H9 (cell line): ENCODE results near the gene EPHB6. TPM values are rescaled to one million over a fixed set of nuclear protein-coding genes. Genes with fewer than 3 reads are reported as not detected.
A peak's percentile ranks its signal among the peaks of the same experiment; 100 is the strongest.

Experiments
- DNase-seq: peaks from one replicate; pipeline ENCODE4 v3.0.0-alpha.2; 2017
- H2AFZ ChIP-seq: one replicate; pipeline ENCODE4 v1.6.1; 2013; ENCODE audit warnings: mild to moderate bottlenecking, low read length, control low read depth, moderate library complexity
- H2AK5ac ChIP-seq: 2 replicates; pipeline ENCODE4 v1.6.1; 2013; ENCODE audit warnings: low read length, control low read depth, mixed read lengths; ENCODE audit not compliant: insufficient read length
- H2BK120ac ChIP-seq: one replicate; pipeline ENCODE4 v1.6.1; 2013; ENCODE audit warnings: low read depth, mild to moderate bottlenecking, low read length, control low read depth, inconsistent platforms; ENCODE audit not compliant: poor library complexity, severe bottlenecking
- H2BK12ac ChIP-seq: 2 replicates; pipeline ENCODE4 v1.6.1; 2013; ENCODE audit warnings: low read length, control low read depth, mixed read lengths, low read depth; ENCODE audit not compliant: insufficient read length
- H2BK15ac ChIP-seq: 2 replicates; pipeline ENCODE4 v1.6.1; 2013; ENCODE audit warnings: low read depth, low read length, control low read depth
- H2BK20ac ChIP-seq: one replicate; pipeline ENCODE4 v1.6.1; 2013; ENCODE audit warnings: low read depth, mild to moderate bottlenecking, low read length, control low read depth, inconsistent platforms; ENCODE audit not compliant: poor library complexity, severe bottlenecking
- H2BK5ac ChIP-seq: 2 replicates; pipeline ENCODE4 v1.6.1; 2013; ENCODE audit warnings: low read length, control low read depth, mixed read lengths; ENCODE audit not compliant: insufficient read length
- H3K14ac ChIP-seq: 2 replicates; pipeline ENCODE4 v1.6.1; 2013; ENCODE audit warnings: low read length, control low read depth; ENCODE audit not compliant: insufficient read depth
- H3K18ac ChIP-seq: 2 replicates; pipeline ENCODE4 v1.6.1; 2013; ENCODE audit warnings: low read depth, mild to moderate bottlenecking, mixed read lengths, low read length, control low read depth; ENCODE audit not compliant: insufficient read length
- H3K23ac ChIP-seq: 2 replicates; pipeline ENCODE4 v1.6.1; 2013; ENCODE audit warnings: low read length, control low read depth, mixed read lengths, low read depth; ENCODE audit not compliant: insufficient read length
- H3K23me2 ChIP-seq: 2 replicates; pipeline ENCODE4 v1.6.1; 2013; ENCODE audit warnings: low read depth, mild to moderate bottlenecking, mixed read lengths, low read length, control low read depth; ENCODE audit not compliant: insufficient read length, poor library complexity, severe bottlenecking
- H3K27ac ChIP-seq: 2 replicates; pipeline ENCODE4 v1.5.1; 2013; ENCODE audit warnings: low read length, control low read depth, mixed read lengths, low read depth; ENCODE audit not compliant: insufficient read length
- H3K27me3 ChIP-seq: 2 replicates; pipeline ENCODE4 v1.6.1; 2013; ENCODE audit warnings: low read length, control low read depth, inconsistent platforms; ENCODE audit not compliant: insufficient read depth
- H3K4ac ChIP-seq: 2 replicates; pipeline ENCODE4 v1.6.1; 2013; ENCODE audit warnings: low read depth, mild to moderate bottlenecking, control low read depth, inconsistent platforms, low read length, moderate library complexity
- H3K4me1 ChIP-seq: 2 replicates; pipeline ENCODE4 v1.6.1; 2013; ENCODE audit warnings: low read length, control low read depth, inconsistent platforms; ENCODE audit not compliant: insufficient read depth
- H3K4me2 ChIP-seq: 2 replicates; pipeline ENCODE4 v1.6.1; 2013; ENCODE audit warnings: low read length, control low read depth, mixed read lengths; ENCODE audit not compliant: insufficient read length, insufficient read depth
- H3K56ac ChIP-seq: 2 replicates; pipeline ENCODE4 v1.6.1; 2013; ENCODE audit warnings: low read depth, mild to moderate bottlenecking, mixed read lengths, low read length, control low read depth; ENCODE audit not compliant: insufficient read length
- H3K79me1 ChIP-seq: 2 replicates; pipeline ENCODE4 v1.6.1; 2013; ENCODE audit warnings: low read depth, mild to moderate bottlenecking, moderate library complexity, low read length, control low read depth, inconsistent platforms; ENCODE audit not compliant: insufficient read depth, poor library complexity, severe bottlenecking
- H3K79me2 ChIP-seq: 2 replicates; pipeline ENCODE4 v1.6.1; 2013; ENCODE audit warnings: low read length, control low read depth, inconsistent platforms; ENCODE audit not compliant: insufficient read depth
- H3K9ac ChIP-seq: 2 replicates; pipeline ENCODE4 v1.6.1; 2013; ENCODE audit warnings: low read length, control low read depth, mixed read lengths; ENCODE audit not compliant: insufficient read length; ENCODE audit errors: extremely low read depth
- H3K9me3 ChIP-seq: one replicate; pipeline ENCODE4 v1.6.1; 2013; ENCODE audit warnings: low read depth, low read length, inconsistent platforms; ENCODE audit not compliant: control insufficient read depth
- H3T11ph ChIP-seq: one replicate; pipeline ENCODE4 v1.6.1; 2013; ENCODE audit warnings: mild to moderate bottlenecking, low read length, control low read depth, inconsistent platforms
- H4K20me1 ChIP-seq: one replicate; pipeline ENCODE4 v1.6.1; 2013; ENCODE audit not compliant: control insufficient read depth, insufficient read length, insufficient read depth
- H4K5ac ChIP-seq: 2 replicates; pipeline ENCODE4 v1.6.1; 2013; ENCODE audit warnings: low read depth, mild to moderate bottlenecking, mixed read lengths, low read length, control low read depth; ENCODE audit not compliant: insufficient read length
- H4K8ac ChIP-seq: replicated peaks from 2 replicates; pipeline ENCODE4 v1.6.1; 2013; ENCODE audit warnings: low read length, control low read depth, mixed read lengths, low read depth; ENCODE audit not compliant: insufficient read length
- H4K91ac ChIP-seq: 2 replicates; pipeline ENCODE4 v1.6.1; 2013; ENCODE audit warnings: low read depth, mild to moderate bottlenecking, moderate library complexity, mixed read lengths, low read length, control low read depth; ENCODE audit not compliant: insufficient read length
- H3K27ac Mint-ChIP-seq, 3 experiments: 2 replicates in 2 of 3; 3 replicates in 1 of 3; pipeline ENCODE4 v1.8.0; 2020 to 2021; ENCODE audit warnings: mixed read lengths in 3 of 3, mild to moderate bottlenecking in 1 of 3, moderate library complexity in 1 of 3
- H3K27me3 Mint-ChIP-seq: 2 replicates; pipeline ENCODE4 v1.8.0; 2021; ENCODE audit warnings: low read depth, mild to moderate bottlenecking, moderate library complexity, mixed read lengths
- H3K36me3 Mint-ChIP-seq, 3 experiments: 2 replicates in 2 of 3; 3 replicates in 1 of 3; pipeline ENCODE4 v1.8.0; 2020 to 2021; ENCODE audit warnings: low read depth in 3 of 3, mixed read lengths in 3 of 3; ENCODE audit not compliant: insufficient read depth in 1 of 3
- H3K4me1 Mint-ChIP-seq, 2 experiments: 2 replicates each; pipeline ENCODE4 v1.8.0; 2020; ENCODE audit warnings: mixed read lengths in 2 of 2
- H3K4me3 Mint-ChIP-seq, 2 experiments: 2 replicates in 1 of 2; 3 replicates in 1 of 2; pipeline ENCODE4 v1.8.0; 2020 to 2021; ENCODE audit warnings: mild to moderate bottlenecking in 2 of 2, mixed read lengths in 2 of 2, moderate library complexity in 1 of 2
- H3K9me3 Mint-ChIP-seq, 2 experiments: 2 replicates in 1 of 2; 3 replicates in 1 of 2; pipeline ENCODE4 v1.8.0; 2020; ENCODE audit warnings: mild to moderate bottlenecking in 2 of 2, mixed read lengths in 2 of 2, moderate library complexity in 1 of 2
- CTCF ChIP-seq: fragments of 200-600 bp; sonication (generic); conservative IDR thresholded peaks from 3 replicates; pipeline ENCODE4 v1.8.0; 2021; ENCODE audit warnings: antibody characterized with exemption, mild to moderate bottlenecking
- WGBS: extraction: QIAGEN DNeasy Blood & Tissue Kit; methylation state at CpG from one replicate; pipeline ENCODE4 v1.1.7; 2013; ENCODE audit warnings: missing lambda C conversion rate, low lambda C conversion rate, mixed read lengths; ENCODE audit not compliant: insufficient read length; ENCODE audit errors: extremely low coverage; 5-methylcytosine and 5-hydroxymethylcytosine counted together
- total RNA-seq: library from RNA; stranded (reverse); gene quantifications from 2 replicates; pipeline ENCODE4 v1.2.1, GENCODE V29; 2021

The EPHB6 gene
- total RNA-seq, 1 experiment from 2014 or later = 9.7 TPM

- Histone ChIP-seq H4K91ac (no peak overlapping the region), H4K5ac (no peak overlapping the region), H3K79me1 (no peaks in the 10 kb centered on the region), H3K4ac (no peak overlapping the region), H3K56ac (no peak overlapping the region), H3K4me1 (peaks cover 3% of the 10 kb centered on the region; the same call in 1 of the 2 replicates), H2AK5ac (no peak overlapping the region), H2BK12ac (no peak overlapping the region), H4K20me1 (no peaks in the 10 kb centered on the region), H3T11ph (no peak overlapping the region), H2AFZ (no peak overlapping the region), H2BK120ac (no peak overlapping the region), H3K9ac (no peak overlapping the region), H3K27ac (no peak overlapping the region), H3K27me3 (peaks cover 4% of the 10 kb centered on the region; the same call in 1 of the 2 replicates), H2BK5ac (no peak overlapping the region), H2BK20ac (no peak overlapping the region), H2BK15ac (no peak overlapping the region; the same call in 1 of the 2 replicates), H3K9me3 (no peaks in the 10 kb centered on the region), H3K23ac (no peak overlapping the region), H3K4me2 (no peak overlapping the region), H3K79me2 (no peaks in the 10 kb centered on the region), H3K14ac (no peak overlapping the region), H3K23me2 (peaks cover 17% of the 10 kb centered on the region), H3K18ac (no peak overlapping the region), H4K8ac (no peak overlapping the region)
- DNase-seq = no peak
- WGBS = no CpG with 5 or more reads among the region's 7 CpGs
- H3K4me3 Mint-ChIP-seq = peak overlapping the region in 1 of 2 experiments; percentile 0; a peak in 1 of 5 replicates
- H3K27me3 Mint-ChIP-seq = peaks cover 25% of the 10 kb centered on the region
- H3K4me1 Mint-ChIP-seq = peaks cover 22 to 31% of the 10 kb centered on the region in 2 experiments
- no peak for TF ChIP-seq CTCF
- no peak overlapping the region; a peak in 1 of 7 replicates for H3K27ac Mint-ChIP-seq
- H3K36me3 Mint-ChIP-seq = 0 out of 7 replicates have a peak, but pooled peaks cover 0 to 4% (median 0%) of the 10 kb centered on the region in 3 experiments
- no peaks in the 10 kb centered on the region; a peak in 1 of 5 replicates for H3K9me3 Mint-ChIP-seq
These were observed 1.8 kb downstream of the EPHB6 start for GRCh38 chr7:142856565-142857245.
